Transverse colon (tissue), 4 donors: ENCODE data around the gene PLTP.

Source experiments
- EP300 ChIP-seq: sonication (generic); formaldehyde crosslinking; IDR thresholded peaks from one replicate; pipeline ENCODE4 v1.6.1; 2017; ENCODE audit warnings: antibody characterized with exemption, low read depth
- POLR2AphosphoS5 ChIP-seq, 3 donors: sonication (generic); formaldehyde crosslinking; IDR thresholded peaks; one replicate each; pipeline ENCODE4 v1.6.1; 2016; ENCODE audit warnings: antibody characterized with exemption in 3 of 3
- TF ChIP-seq, protein P1 (sequence below), 5 experiments: fragments of 200-600 bp in 3 of 5; fragments of 450-650 bp in 2 of 5; sonication (generic) in 3 of 5; IDR thresholded peaks; 1 replicate in 2 of 5; 2 replicates in 3 of 5; pipeline ENCODE4 v1.5.1; 2016 to 2017; ENCODE audit warnings: antibody characterized with exemption in 5 of 5, inconsistent platforms in 3 of 5, mild to moderate bottlenecking in 2 of 5, moderate library complexity in 1 of 5

DNA sequence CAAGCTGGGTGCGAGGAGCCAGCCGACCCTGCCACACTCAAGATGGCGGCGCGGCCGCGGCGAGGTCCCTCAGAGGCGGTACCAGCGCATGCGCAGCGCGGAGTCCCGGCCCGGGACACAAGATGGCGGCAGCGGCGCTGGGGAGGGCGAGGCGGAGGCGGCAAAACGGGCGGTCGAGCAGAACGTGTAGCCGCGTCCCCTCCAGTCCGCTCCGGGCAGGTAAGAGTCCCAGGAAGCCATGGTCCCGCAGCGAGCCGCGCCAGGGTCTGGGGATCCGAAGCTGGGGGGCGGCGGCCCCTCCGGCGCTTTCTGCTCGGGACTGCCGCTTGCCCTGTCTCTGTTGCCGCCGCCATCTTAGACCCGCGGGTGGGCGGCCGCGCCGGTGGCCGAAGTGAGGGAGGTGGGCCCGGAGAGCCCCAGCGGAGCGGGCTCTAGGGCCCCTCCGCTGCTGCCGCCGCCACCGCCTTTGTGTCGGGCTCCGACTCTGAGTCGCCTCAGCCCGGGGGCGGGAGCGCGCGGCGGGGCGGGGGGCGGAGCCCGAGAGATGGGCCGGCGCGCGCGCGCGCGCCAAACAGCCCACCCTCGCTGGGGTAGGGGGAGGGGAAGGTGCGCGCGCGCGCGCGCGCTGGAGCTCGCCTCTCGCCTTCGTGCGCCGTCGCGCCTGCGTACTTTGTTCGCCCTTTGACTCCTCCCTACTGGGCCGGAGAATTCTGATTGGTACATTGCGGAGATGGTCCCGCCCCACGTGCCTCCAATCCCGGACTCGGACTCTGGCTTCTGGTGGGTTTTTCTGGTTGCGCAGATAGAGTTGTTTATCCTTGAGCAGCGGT lies 22.8 kb upstream of the PLTP start, which contains the start of gene PCIF1:
- TF ChIP-seq, protein P1, sequence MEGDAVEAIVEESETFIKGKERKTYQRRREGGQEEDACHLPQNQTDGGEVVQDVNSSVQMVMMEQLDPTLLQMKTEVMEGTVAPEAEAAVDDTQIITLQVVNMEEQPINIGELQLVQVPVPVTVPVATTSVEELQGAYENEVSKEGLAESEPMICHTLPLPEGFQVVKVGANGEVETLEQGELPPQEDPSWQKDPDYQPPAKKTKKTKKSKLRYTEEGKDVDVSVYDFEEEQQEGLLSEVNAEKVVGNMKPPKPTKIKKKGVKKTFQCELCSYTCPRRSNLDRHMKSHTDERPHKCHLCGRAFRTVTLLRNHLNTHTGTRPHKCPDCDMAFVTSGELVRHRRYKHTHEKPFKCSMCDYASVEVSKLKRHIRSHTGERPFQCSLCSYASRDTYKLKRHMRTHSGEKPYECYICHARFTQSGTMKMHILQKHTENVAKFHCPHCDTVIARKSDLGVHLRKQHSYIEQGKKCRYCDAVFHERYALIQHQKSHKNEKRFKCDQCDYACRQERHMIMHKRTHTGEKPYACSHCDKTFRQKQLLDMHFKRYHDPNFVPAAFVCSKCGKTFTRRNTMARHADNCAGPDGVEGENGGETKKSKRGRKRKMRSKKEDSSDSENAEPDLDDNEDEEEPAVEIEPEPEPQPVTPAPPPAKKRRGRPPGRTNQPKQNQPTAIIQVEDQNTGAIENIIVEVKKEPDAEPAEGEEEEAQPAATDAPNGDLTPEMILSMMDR (IDR thresholded peaks at IDR 0.05): peak in 1 of 5 experiments; percentile 11
- TF ChIP-seq POLR2AphosphoS5 (IDR thresholded peaks at IDR 0.05) (peak; percentile 97 to 100 (median 100)), EP300 (no peak)
